Skin of body (tissue), 2 donors: ENCODE results near the gene CD96. TPM values are rescaled to one million over a fixed set of nuclear protein-coding genes. Genes with fewer than 3 reads are reported as not detected.
"Not testable (repeated sequence)": the region's sequence is repeated elsewhere in the genome, so short reads cannot be mapped to it uniquely, and the experiment has no call there.

Source experiments
- DNase-seq: peaks from one replicate; lab custom pipeline; 2025; lab: John Stamatoyannopoulos, UW
- total RNA-seq: library from RNA; depleted of rRNA; stranded (reverse); fragments of >200 nt; gene quantifications from one replicate; pipeline ENCODE4 v1.2.3, GENCODE V29; 2014

CD96 gene
- 2.0 TPM for total RNA-seq

- DNase-seq, result no peak
These were observed at the start of gene CD96 for GRCh38 chr3:111541911-111542483. Gene CD96 (plus strand): TSS chr3:111542197. CDS start chr3:111542249, 52 bp downstream.

- DNase-seq, result no peak
These were observed 48.7 kb upstream of the CD96 start for GRCh38 chr3:111493276-111493675.

DNA sequence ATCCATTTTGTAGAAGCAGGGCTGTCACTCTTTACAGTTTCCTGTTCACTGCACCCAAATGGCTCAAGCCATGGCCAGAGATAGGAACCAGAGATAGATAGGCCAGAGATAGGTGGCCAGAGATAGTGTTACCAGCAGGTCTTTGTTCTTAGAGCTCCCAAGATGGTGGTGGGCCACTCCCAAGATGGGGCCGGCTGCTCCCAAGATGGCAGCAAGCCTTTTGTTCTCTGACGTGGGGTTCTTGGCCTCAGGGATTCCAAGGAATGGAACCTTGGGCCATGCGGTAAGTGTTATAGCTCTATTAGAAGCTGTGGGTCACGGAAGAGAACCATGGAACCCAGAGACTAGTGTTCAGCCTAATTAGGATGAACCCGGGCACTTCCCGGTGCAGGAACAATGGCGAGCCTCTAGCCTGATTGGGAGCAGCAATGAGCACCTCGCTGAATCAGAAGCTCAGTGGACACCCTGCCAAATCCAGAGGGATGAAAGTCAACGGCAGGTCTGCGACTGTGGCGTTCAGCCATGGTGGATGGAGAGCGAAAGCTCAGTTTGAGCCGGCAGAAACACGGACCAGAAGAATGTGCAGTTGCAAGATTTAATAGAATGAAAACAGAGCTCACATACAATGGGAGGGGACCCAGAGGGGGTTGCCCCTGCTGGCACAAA lies 45.0 kb upstream of the CD96 start:
- no peak for DNase-seq

DNA sequence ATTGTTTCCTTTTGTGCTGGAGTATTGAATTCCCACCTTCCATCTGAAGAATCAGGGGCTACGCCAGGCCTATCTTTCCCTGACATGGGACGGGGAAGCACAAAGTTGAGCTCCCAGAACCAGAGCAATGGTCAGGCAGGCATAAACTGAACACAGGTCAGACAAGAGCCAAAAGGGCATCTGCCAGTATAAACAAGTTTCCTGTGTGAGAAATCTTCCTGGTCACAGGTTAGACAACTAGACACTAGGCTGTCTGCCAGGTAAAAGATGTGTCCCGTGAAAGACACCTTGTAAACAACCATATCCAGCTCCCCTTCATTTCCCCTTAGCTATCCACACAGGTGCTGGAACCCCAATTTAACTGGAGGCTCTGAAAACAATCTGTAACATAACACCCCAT lies 44.0 kb upstream of the CD96 start:
- no peak for DNase-seq

GRCh38 chr3:111506435-111506834 lies 35.6 kb upstream of the CD96 start:
- DNase-seq, result no peak

GRCh38 chr3:111509308-111509707 lies 32.7 kb upstream of the CD96 start:
- DNase-seq, result no peak

DNA sequence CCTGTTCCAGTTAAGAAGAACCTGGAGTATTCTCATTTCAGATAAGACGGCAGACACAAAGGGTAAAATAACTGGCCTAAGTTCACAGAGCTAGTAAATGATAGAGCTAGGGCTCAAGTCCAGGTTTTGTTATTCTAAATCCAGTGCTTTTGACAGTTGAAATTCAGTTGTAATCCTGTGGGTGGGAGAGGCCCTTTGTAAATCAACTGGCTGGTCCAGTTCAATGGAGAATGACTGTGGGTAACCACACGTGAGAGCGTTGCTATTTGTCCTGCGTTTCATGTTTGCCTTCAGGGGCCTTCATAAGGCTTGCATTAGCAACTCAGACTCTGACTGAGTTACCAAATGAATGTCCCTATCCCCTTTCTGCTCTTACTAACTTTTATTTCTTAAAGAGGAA lies 24.2 kb upstream of the CD96 start:
- DNase-seq, result no peak

- DNase-seq, result no peak
These were observed 22.7 kb upstream of the CD96 start for GRCh38 chr3:111519178-111519855.

- peak; percentile 34 for DNase-seq
These were observed 20.1 kb upstream of the CD96 start for GRCh38 chr3:111521891-111522290.

DNA sequence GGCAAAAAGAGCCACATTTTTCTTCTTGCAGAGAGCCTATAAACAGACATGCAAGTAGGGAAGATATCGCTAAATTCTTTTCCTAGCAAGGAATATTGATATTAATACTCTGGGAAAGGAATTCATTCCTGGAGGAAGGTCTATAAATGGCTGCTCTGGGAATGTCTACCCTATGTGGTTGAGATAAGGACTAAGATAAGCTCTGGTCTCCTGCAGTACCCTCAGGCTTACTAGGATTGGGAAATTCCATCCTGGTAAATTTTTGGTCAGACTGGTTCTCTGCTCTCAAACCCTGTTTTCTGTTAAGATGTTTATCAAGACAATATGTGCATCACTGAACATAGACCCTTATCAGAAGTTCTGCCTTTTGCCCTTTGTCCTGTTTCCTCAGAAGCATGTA lies 17.5 kb upstream of the CD96 start:
- not testable (repeated sequence) for DNase-seq

DNA sequence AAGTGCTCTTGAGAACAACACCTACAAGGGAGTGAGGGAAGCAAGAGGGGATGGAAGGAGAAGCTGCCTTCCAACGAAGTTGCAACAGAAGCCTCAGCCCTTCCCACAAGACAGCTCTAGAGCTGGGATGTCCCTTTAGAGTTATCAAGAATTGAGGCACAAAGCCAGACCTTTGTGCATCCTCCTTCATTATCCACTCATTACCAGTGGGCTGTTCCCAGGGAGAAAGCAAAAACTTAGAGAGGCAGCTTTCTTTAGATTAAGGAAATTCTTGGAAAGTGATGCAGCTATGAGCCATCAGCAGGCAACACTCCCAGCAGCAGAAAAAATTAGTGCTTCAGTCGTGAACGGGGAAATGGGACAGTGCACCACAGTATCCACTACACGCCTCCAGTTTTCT lies 10.6 kb upstream of the CD96 start:
- DNase-seq, result no peak

DNA sequence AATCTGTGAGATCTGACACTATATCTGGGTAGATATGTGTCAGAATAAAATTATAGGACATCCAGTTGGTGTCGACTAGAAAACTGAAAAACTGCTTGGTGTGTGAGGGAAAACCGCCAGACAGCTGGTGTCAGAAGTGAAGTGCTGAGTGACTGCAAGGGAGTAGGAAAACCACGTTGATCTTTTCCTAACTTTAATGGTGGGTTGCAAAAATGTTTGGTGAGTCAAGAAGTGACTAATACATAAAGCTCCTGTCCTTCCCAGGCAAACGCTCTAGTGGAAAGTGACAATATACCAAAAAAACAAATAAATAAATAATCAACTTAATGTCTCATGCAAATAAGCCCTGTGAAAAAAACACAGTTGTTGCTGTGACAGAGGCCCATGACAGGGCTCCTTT lies 7.3 kb upstream of the CD96 start:
- DNase-seq, result no peak

DNA sequence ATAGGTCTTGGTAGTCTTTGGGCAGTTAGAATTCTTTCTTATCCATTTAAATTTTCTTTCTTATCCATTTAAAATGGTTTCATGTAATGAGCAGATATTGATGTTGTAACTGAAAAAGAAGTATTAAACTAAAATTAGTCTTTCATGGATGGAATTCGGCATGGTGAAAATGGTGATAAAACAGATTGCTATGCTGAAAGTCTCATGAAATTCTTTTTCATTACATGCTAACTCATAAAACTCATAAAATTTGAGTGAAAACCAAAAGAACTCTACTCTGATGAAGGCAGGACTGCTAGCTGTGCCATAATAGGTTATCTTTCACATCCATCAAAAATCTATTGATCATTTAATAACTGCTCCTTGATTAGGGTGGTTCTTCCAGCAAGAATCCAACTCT lies 3.9 kb upstream of the CD96 start:
- no peak for DNase-seq

DNA sequence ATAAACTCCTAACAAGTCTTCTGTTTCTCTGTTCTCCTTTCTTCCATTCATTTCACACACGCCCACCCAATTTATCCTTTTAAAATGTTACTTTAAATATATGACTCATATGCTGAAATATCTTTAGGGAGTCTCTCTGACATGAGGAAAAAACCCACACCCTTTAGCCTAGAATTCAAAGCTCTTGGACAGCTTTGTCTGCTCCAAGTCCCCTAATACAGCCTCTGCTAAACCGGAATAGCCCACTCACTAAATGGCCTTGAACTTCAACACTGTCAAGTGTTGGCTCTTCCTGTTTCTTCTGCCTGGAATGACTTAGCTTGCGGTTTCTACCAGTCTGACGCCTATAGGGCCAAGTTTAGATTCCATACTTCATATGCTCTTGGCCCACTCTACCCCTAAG lies 3.3 kb upstream of the CD96 start:
- no peak for DNase-seq

DNA sequence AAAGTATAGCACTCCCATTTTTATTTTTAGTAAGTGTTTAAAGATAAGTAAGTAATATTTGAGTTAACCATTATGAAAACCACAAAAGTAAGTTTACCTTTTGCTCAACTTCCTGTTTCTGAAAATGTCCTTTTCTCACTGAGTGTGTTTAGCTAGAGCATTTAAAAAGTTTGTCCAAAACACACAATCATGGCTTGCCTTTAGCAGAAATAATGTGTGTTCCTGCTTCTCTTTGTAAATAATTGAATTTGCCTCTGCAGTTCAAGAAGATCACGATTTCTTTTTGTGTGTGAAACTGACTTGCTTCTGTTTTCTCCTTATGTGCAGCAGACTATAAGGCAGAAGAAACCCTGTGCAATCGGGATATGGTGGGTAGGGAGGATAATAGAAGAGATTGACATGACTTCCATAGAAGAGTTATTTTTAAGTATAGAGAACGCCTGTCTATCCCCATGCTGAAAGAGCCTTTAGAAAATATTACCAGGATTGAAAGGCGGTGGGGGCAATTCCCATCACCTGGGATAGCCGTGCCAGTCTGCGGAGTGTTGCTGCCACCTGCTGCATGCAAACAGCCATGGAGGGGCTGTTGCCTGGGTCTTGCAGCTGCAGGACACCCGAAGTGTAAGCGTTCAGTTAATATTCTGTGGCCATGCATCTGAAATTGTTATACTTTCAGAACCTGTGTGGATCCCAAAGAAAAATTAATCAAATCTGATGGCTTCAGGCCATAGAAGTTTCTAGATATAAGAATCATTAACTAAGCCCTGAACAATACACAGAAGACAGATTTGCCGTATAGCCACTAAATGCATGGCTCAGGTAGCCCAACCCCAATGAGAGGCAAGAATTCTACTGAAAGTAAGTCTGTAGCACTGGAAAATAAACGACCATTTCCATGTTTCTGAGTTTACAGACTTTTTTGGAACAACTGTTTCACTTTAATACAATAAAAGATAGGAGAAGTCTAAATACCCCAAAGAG lies 2.4 kb upstream of the CD96 start:
- DNase-seq, result no peak

DNA sequence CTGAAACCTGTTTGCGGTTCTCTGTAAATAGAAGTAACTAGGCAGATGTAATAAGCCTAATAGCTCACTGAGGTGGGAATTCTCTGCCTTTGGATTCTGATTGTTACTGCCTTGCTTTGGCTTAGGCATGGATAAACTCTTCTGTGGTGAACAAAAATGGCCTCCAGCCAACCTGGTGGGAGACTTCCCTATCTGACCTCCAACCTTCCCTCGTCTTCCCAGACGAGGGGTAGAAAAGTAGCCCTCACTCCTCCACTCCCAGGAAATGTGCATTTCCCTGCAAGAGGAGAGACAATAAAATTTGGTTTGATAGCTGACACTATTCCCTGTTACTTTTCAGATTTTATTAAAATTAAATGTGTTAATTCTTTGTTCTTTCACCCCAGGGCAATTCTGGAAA lies 606 bp upstream of the CD96 start:
- DNase-seq, result no peak

DNA sequence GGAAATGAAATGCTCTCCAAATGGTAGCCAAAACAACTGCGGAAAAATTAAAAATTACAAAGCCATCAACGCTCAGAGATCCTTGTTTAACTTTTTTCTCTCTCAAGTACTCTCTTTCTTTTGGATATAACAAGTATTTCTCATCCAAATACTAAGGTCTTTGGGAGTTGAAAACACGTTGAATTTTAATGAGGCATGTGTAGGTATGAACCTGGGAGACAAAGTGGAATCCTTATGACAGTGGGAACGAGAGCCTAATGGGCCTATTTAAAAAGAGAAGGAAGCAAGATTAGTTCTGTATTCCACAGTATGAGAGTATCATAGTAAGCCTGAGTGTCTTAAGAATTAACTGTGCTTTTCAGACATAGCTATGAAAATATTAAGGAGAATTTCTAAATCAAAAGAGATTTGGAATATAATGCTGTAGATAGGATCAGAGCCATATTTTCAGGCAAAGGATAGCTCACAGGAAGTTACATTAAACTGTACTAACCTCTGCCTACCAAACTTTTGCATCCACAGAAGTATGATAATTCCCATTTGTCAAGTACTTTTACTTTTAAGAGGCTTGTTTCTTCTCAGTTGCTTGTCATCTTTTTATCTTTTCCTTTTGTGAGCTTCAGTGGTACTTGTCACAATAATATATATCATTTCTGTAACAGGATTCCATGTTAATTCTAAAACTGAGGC lies 759 bp downstream of the CD96 start:
- no peak for DNase-seq

DNA sequence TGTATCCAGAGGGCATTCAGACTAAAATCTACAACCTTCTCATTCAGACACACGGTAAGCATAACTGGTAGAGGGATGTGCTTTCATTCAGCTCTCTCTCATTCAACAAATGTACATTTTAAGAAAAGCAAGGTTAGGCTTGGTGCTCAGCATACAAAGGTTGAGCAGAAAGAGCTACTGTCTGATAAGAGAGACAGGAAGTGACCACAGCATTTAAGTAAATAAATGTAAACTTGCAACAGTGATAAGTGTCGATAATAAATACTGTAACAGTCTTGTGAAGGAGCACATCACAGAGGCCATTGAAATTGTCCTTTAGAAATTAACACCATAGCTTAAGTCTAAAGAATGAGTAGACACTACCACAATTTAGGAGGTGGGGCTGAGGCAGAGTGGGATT lies 3.4 kb downstream of the CD96 start:
- DNase-seq, result no peak

GRCh38 chr3:111547631-111548030 lies 5.6 kb downstream of the CD96 start:
- no peak for DNase-seq

DNA sequence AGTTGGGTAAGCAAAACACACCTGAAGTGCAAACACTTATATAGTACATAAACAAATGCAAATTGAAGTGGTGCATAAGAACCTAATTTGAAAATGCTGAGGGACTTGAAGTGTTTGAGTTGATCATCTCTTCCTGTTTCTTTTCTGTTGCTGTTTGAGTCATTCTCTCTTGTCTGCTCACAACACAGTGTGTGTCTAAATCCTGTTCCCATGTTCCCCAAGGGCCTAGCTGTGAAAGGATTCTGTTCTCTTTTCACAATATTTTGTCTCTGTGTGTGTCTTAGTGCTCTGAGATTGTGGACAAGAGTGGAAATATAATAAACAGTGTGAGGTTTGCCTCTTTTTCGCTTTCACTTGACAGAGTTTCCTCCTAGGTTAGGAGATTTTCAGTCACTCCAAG lies 6.1 kb downstream of the CD96 start:
- no peak for DNase-seq

DNA sequence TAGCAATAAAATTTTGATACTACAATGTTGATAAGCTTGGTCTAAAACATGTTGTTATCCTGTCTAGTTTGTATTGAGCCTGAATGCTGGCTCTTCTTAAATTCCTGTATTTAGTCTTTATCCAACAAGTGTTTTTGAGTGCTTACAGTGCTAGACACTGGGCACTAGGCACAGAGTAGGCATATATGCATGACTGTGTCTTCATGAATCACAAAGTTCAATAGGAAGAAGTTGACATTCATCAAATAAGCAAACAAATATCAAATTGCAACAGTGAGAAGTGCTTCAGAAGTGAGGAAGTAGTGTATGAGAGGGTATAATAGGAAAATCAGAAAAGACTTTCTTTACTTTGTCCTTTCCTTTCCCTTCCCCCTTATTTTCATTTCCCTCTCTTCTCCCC lies 6.8 kb downstream of the CD96 start:
- no peak for DNase-seq
